Lower leg skin (tissue), 4 donors: ENCODE measurements around the gene HELB. TPM values are rescaled to one million over a fixed set of nuclear protein-coding genes. Genes with fewer than 3 reads are reported as not detected.

Experiments
- DNase-seq, 2 donors: peaks; one replicate each; pipeline ENCODE4 v3.0.0-alpha.2; 2019; ENCODE audit warnings: low spot score in 2 of 2
- H3K4me3 ChIP-seq: fragments of 200-600 bp; sonication (generic); 2 replicates; pipeline ENCODE4 v1.5.1; 2017; ENCODE audit warnings: mild to moderate bottlenecking, low read depth; ENCODE audit not compliant: poor library complexity, severe bottlenecking
- POLR2A ChIP-seq, 2 donors: fragments of 450-650 bp; IDR thresholded peaks; one replicate each; pipeline ENCODE4 v1.6.1; 2016 to 2017; ENCODE audit warnings: antibody characterized with exemption in 2 of 2, mild to moderate bottlenecking in 1 of 2, moderate library complexity in 1 of 2
- WGBS, 2 donors: methylation state at CpG; one replicate each; pipeline ENCODE4 v1.1.5; 2018; 5-methylcytosine and 5-hydroxymethylcytosine counted together
- intact Hi-C: fragments of 100-400 bp; cut with DNase I; formaldehyde crosslinking; loops from one replicate; pipeline ENCODE4 v1.15.0; 2023; ENCODE audit warnings: low total_unique reads
- total RNA-seq, 4 donors: library from RNA; depleted of rRNA; stranded (reverse); fragments of >200 nt; gene quantifications; one replicate each; pipeline ENCODE4 v1.1.0, GENCODE V29; 2016
- TF ChIP-seq, protein P1 (sequence below), 3 donors: fragments of 450-650 bp; IDR thresholded peaks; one replicate each; pipeline ENCODE4 v1.5.1; 2016; ENCODE audit warnings: antibody characterized with exemption in 3 of 3, mild to moderate bottlenecking in 3 of 3, moderate library complexity in 2 of 3

Gene HELB
- total RNA-seq, 4 donors from 2014 or later: 1.6 to 4.6 (median 3.0) TPM

DNA sequence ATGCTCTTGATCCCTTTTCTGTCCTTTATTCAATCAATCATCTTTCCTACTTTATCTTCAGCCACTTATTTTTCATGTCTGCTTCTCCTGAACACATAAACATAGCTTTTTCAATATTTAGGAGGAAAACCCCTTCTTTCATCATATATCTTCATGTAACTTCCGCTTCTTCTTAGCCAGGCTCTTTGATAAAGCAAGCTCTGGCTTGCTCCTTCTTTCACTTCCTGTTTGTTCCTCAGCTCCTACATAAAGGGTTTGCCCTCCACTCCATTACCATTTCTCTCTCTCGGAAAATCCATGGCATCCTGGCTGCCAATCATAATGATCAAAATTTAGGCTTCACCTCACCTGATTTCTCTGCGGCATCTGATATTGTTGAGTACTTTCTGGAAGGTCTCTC is 33.7 kb upstream of the HELB start:
- WGBS, 2 donors: 53 to 63% methylated on average over 3 of the region's 3 CpGs

GRCh38 chr12:66269142-66269541 is 33.2 kb upstream of the HELB start:
- intact Hi-C loops: no loop called here
- 79 to 87% methylated on average over 6 of the region's 6 CpGs for WGBS, 2 donors

More for the DNA sequence above, 33.7 kb upstream of the HELB start:
- no peak overlapping the region for H3K4me3 ChIP-seq
- no peak for DNase-seq
- intact Hi-C loops: no loop called here
- TF ChIP-seq POLR2A (IDR thresholded peaks at IDR 0.05): no peak
- TF ChIP-seq, protein P1, sequence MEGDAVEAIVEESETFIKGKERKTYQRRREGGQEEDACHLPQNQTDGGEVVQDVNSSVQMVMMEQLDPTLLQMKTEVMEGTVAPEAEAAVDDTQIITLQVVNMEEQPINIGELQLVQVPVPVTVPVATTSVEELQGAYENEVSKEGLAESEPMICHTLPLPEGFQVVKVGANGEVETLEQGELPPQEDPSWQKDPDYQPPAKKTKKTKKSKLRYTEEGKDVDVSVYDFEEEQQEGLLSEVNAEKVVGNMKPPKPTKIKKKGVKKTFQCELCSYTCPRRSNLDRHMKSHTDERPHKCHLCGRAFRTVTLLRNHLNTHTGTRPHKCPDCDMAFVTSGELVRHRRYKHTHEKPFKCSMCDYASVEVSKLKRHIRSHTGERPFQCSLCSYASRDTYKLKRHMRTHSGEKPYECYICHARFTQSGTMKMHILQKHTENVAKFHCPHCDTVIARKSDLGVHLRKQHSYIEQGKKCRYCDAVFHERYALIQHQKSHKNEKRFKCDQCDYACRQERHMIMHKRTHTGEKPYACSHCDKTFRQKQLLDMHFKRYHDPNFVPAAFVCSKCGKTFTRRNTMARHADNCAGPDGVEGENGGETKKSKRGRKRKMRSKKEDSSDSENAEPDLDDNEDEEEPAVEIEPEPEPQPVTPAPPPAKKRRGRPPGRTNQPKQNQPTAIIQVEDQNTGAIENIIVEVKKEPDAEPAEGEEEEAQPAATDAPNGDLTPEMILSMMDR (IDR thresholded peaks at IDR 0.05): no peak

DNA sequence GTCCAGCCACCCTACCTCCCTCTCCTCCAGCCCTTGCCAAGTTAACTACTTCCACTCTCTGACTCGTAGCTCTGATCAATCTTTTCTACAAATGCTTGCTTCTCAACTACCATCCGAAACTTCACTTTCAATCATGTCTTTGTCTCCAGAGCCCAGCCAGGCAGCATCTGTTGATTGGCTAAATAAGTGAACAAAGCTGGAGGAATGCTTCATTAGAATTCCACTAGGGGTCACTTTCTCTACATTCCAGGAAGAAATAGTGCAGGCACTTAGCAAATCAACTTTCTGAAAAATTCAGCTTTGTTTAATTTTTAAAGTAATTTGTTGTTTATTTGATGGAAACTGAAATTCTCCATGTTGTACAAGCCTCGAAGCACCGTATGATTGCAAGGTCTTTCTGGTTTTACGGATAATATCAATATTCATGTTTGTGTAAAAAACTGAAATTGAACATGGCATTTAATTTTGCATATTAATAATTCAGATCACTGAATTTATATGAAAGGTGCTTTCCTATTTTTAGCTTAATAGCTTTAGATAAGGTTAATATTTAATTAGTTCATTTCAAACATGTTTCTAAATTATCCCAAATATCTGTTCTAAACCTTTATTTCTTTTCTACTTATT is 32.4 kb upstream of the HELB start:
- H3K4me3 ChIP-seq: no peak overlapping the region
- no peak for DNase-seq
- TF ChIP-seq, protein P1 (IDR thresholded peaks at IDR 0.05): no peak
- no peak for TF ChIP-seq POLR2A (IDR thresholded peaks at IDR 0.05)
- intact Hi-C loops: no loop called here
- WGBS, 2 donors: 65 to 69% methylated on average over 5 of the region's 5 CpGs

More at GRCh38 chr12:66269142-66269541, 33.2 kb upstream of the HELB start:
- no peak overlapping the region for H3K4me3 ChIP-seq
- TF ChIP-seq POLR2A (IDR thresholded peaks at IDR 0.05): no peak
- TF ChIP-seq, protein P1 (IDR thresholded peaks at IDR 0.05): no peak
- no peak for DNase-seq

GRCh38 chr12:66270613-66271012 is 31.7 kb upstream of the HELB start:
- 73 to 92% methylated on average over 1 of the region's 1 CpG for WGBS, 2 donors
- H3K4me3 ChIP-seq: no peak overlapping the region
- no peak for DNase-seq
- TF ChIP-seq, protein P1 (IDR thresholded peaks at IDR 0.05): no peak
- no peak for TF ChIP-seq POLR2A (IDR thresholded peaks at IDR 0.05)
- intact Hi-C loops: no loop called here

DNA sequence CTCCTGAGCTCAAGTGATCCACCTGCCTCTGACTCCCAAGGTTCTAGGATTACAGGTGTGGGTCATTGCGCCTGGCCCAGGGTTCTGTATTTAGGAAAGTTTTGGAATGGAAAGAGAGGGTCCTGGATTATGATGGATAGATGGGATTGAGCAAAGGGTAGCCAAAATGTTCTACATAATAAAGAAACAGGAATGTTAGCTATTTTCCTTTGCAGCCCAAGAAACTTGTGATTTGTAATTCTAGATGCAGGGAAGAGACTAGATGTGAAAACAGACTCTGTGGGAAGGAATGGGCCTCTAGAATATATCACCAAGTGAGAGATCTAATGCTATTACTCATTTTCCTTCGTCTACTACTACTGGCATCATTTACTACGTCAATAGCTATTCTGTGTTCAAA is 29.6 kb upstream of the HELB start:
- DNase-seq: no peak
- intact Hi-C loops: no loop called here
- WGBS, 2 donors: 61 to 64% methylated on average over 3 of the region's 3 CpGs
- no peak overlapping the region for H3K4me3 ChIP-seq
- no peak for TF ChIP-seq POLR2A (IDR thresholded peaks at IDR 0.05)

- TF ChIP-seq, protein P1 (IDR thresholded peaks at IDR 0.05): no peak
- TF ChIP-seq POLR2A (IDR thresholded peaks at IDR 0.05): no peak
- intact Hi-C loops: no loop called here
- no peak for DNase-seq
- 74 to 96% methylated on average over 1 of the region's 1 CpG for WGBS, 2 donors
- no peak overlapping the region for H3K4me3 ChIP-seq
Measured at GRCh38 chr12:66273147-66273546, 29.1 kb upstream of the HELB start.
